ENCODE data around the gene SMYD3. TPM values are rescaled to one million over a fixed set of nuclear protein-coding genes. Genes with fewer than 3 reads are reported as not detected.
"Not testable (repeated sequence)": the region's sequence is repeated elsewhere in the genome, so short reads cannot be mapped to it uniquely, and the experiment has no call there.

Gene SMYD3
- total and polyA plus RNA-seq, 2 donors (not counting 3 experiments of a cell fraction or from before 2014, with no cell fraction given), result 16.0 to 32.1 TPM

GRCh38 chr1:245742896-245743295 lies 764.2 kb downstream of the SMYD3 start:
- dilution Hi-C loops (cut with MboI; ENCODE audit: extremely low pct_ligation_motif_present, low sequenced_read_pairs), result no loop called here

GRCh38 chr1:245740336-245740735 lies 766.7 kb downstream of the SMYD3 start:
- H3K9ac ChIP-seq (replicated peaks; ENCODE audit: extremely low read depth, insufficient read depth, low read length); POLR2A ChIA-PET; H3K27ac ChIP-seq (ENCODE audit: insufficient read depth, low read depth, low read length); BruUV-seq (replicated peaks); H3K27me3 ChIP-seq (ENCODE audit: control insufficient read depth in 2 of 2, insufficient read depth in 2 of 2, low read length in 2 of 2); FAIRE-seq; H3K4me3 ChIP-seq (replicated peaks in 1 of 3; ENCODE audit: insufficient read depth in 1 of 3, low read depth in 1 of 3, low read length in 3 of 3); H3K4me2 ChIP-seq (ENCODE audit: insufficient read depth, low read length); H2AFZ ChIP-seq (ENCODE audit: low read depth, low read length); DNase-seq (ENCODE audit: low read depth, low spot score); intact Hi-C loops (cut with micrococcal nuclease); H3K79me2 ChIP-seq (ENCODE audit: control insufficient read depth, insufficient read depth, low read length); H3K4me1 ChIP-seq (ENCODE audit: control insufficient read depth, extremely low read depth, insufficient read depth, low read length); H3K36me3 ChIP-seq (ENCODE audit: control insufficient read depth in 2 of 2, extremely low read depth in 1 of 2, insufficient read depth in 2 of 2, low read length in 2 of 2); dilution Hi-C loops (cut with MboI; ENCODE audit: extremely low pct_ligation_motif_present, low sequenced_read_pairs); CTCF ChIA-PET; H3K9me1 ChIP-seq (replicated peaks; ENCODE audit: control insufficient read depth, extremely low read depth, insufficient read depth, low read length); H4K20me1 ChIP-seq (replicated peaks; ENCODE audit: control insufficient read depth, extremely low read depth, insufficient read depth, low read length); H3K9me3 ChIP-seq (replicated peaks; ENCODE audit: control insufficient read depth, insufficient read depth, low read length): not testable (repeated sequence)

More at GRCh38 chr1:245742896-245743295, 764.2 kb downstream of the SMYD3 start:
- ChIA-PET POLR2A (no interaction called here), CTCF (no interaction called here)
- TF ChIP-seq JUN (IDR thresholded peaks at IDR 0.05; ENCODE audit: borderline replicate concordance, insufficient read depth, insufficient read length, low read depth), result no peak
- no peak for TF ChIP-seq MAX (IDR thresholded peaks at IDR 0.05; ENCODE audit: insufficient read depth, insufficient read length)
- no peak for TF ChIP-seq POLR2AphosphoS5 (IDR thresholded peaks at IDR 0.05; ENCODE audit: insufficient read depth, low read depth, low read length)
- no peak for TF ChIP-seq GATA2 (IDR thresholded peaks at IDR 0.05; ENCODE audit: insufficient read depth, insufficient read length, low read depth, low read length)
- TF ChIP-seq MYC (IDR thresholded peaks at IDR 0.05; ENCODE audit: low read depth, low read length), result no peak
- no peak for TF ChIP-seq POLR2A (IDR thresholded peaks at IDR 0.05; ENCODE audit: low read depth, low read length)
- no peak for FAIRE-seq
- Histone ChIP-seq H3K9ac (replicated peaks; ENCODE audit: extremely low read depth, insufficient read depth, low read length) (no peak overlapping the region), H3K79me2 (ENCODE audit: control insufficient read depth, insufficient read depth, low read length) (no peaks in the 10 kb centered on the region), H3K4me1 (ENCODE audit: control insufficient read depth, extremely low read depth, insufficient read depth, low read length) (no peaks in the 10 kb centered on the region), H3K4me2 (ENCODE audit: insufficient read depth, low read length) (no peak overlapping the region), H4K20me1 (replicated peaks; ENCODE audit: control insufficient read depth, extremely low read depth, insufficient read depth, low read length) (no peaks in the 10 kb centered on the region), H3K9me1 (replicated peaks; ENCODE audit: control insufficient read depth, extremely low read depth, insufficient read depth, low read length) (no peaks in the 10 kb centered on the region), H3K27ac (ENCODE audit: insufficient read depth, low read depth, low read length) (no peak overlapping the region), H2AFZ (ENCODE audit: low read depth, low read length) (no peak overlapping the region), H3K9me3 (replicated peaks; ENCODE audit: control insufficient read depth, insufficient read depth, low read length) (no peaks in the 10 kb centered on the region), H3K27me3 (ENCODE audit: control insufficient read depth in 2 of 2, insufficient read depth in 2 of 2, low read length in 2 of 2) (no peaks in the 10 kb centered on the region), H3K36me3 (ENCODE audit: control insufficient read depth in 2 of 2, extremely low read depth in 1 of 2, insufficient read depth in 2 of 2, low read length in 2 of 2) (no peaks in the 10 kb centered on the region), H3K4me3 (replicated peaks in 1 of 3; ENCODE audit: insufficient read depth in 1 of 3, low read depth in 1 of 3, low read length in 3 of 3) (no peak overlapping the region)
- DNase-seq (ENCODE audit: low read depth, low spot score), result no peak
- BruUV-seq (replicated peaks), result no TSS peak
- intact Hi-C loops (cut with micrococcal nuclease), result no loop called here
